Fibroblast of pulmonary artery (primary cell): ENCODE measurements around the gene MOB2.

Experiments
- DNase-seq: peaks from one replicate; pipeline ENCODE4 v3.0.0-alpha.2; 2010; ENCODE audit warnings: low read depth
- H3K4me3 ChIP-seq: replicated peaks from 2 replicates; pipeline ENCODE4 v1.5.1; 2011; ENCODE audit warnings: low read depth, mild to moderate bottlenecking, control low read depth, low read length, moderate library complexity
- TF ChIP-seq, protein P1 (sequence below): IDR thresholded peaks from 2 replicates; pipeline ENCODE4 v1.5.1; 2011; ENCODE audit warnings: mild to moderate bottlenecking, control low read depth, low read length, inconsistent platforms; ENCODE audit errors: missing control alignments

MOB2 gene

DNA sequence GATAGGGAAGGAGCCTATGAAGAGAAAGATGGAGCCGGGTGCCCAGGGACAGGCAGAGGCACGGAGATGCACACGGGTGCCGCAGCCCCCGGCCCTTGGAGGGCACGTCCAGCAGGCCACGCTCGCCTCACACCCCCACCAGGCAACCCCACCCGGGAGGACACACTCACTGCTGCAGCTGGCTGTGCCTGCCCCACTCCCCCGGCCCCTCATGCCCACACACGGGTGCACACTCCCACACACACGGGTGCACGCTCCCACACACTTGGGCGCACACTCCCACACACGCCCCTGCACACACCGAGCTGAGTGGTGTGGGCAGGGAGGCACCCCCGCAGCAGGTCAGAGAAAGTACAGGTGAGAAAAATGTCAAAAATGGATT, 1.1 kb downstream of the MOB2 start:
- no peak for DNase-seq
- TF ChIP-seq, protein P1, sequence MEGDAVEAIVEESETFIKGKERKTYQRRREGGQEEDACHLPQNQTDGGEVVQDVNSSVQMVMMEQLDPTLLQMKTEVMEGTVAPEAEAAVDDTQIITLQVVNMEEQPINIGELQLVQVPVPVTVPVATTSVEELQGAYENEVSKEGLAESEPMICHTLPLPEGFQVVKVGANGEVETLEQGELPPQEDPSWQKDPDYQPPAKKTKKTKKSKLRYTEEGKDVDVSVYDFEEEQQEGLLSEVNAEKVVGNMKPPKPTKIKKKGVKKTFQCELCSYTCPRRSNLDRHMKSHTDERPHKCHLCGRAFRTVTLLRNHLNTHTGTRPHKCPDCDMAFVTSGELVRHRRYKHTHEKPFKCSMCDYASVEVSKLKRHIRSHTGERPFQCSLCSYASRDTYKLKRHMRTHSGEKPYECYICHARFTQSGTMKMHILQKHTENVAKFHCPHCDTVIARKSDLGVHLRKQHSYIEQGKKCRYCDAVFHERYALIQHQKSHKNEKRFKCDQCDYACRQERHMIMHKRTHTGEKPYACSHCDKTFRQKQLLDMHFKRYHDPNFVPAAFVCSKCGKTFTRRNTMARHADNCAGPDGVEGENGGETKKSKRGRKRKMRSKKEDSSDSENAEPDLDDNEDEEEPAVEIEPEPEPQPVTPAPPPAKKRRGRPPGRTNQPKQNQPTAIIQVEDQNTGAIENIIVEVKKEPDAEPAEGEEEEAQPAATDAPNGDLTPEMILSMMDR, result no peak
- H3K4me3 ChIP-seq, result no peak overlapping the region

DNA sequence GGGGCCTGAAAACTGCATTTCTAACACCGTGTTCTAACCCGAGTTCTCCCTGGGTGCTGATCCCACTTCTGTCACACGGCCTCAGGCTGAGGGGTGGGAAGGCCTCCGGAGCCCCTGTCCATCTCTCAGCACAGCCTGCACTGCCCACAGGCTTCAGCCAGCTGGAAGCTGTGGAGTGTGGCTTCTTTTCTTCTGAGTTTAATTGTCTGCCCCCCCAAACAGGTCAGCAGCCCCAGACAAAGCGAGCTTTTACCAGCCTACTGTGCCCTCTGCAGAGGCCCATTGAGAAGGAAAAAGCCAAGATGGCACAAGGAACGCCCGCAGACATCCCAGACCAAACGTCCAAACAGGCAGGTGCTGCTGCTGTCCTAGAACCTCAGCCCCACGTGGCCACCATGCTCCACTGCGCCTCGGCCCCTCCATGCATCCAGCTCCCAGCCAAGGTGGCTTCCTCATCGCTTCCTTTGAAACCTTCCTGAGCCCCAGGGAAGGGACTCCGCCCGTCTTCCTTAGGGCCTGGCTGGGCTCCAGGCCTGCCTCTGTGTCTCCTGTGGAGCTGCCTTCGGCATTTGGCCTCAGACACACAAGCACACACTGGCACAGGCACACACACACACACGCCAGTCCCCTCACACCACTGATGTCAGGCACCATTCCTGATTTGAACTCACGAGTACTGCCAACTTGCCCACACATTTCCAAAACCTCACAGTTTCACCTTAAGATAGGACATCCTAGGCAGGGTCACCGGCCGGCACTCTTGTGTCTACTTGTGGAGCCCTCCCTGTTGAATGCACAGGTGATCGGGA, 1.7 kb downstream of the MOB2 start:
- TF ChIP-seq, protein P1, result no peak
- no peak overlapping the region for H3K4me3 ChIP-seq
- DNase-seq, result no peak

DNA sequence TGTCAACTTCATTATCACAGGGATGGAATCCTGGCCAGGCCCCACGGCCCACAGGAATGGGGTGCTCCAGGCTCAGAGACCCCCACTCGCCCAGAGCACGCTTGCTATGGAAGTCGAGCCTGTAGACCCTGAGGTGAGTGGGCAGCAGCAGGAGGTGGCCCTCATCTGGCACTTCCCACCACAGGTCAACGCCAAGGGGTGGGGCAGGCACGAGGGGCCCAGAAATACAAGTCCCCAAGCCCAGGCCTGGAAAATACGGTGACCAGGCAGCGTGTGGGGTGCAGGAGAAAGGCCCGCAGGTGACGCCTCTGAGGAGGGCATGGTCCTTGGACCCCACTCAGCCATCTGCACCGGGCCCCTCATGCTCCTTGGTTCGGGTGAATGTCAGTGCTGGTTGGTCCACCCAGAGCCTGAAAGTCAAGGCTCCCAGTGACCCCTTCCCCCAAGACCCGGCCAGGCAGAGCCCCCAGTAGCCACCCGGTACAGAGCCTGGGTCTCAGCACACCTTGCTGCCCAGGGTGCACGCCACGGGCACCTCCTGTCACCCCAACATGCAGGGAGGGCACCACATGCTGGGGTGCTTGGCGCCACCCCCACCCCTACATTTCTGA, 2.4 kb downstream of the MOB2 start:
- TF ChIP-seq, protein P1, result no peak
- no peak for DNase-seq
- H3K4me3 ChIP-seq, result no peak overlapping the region

DNA sequence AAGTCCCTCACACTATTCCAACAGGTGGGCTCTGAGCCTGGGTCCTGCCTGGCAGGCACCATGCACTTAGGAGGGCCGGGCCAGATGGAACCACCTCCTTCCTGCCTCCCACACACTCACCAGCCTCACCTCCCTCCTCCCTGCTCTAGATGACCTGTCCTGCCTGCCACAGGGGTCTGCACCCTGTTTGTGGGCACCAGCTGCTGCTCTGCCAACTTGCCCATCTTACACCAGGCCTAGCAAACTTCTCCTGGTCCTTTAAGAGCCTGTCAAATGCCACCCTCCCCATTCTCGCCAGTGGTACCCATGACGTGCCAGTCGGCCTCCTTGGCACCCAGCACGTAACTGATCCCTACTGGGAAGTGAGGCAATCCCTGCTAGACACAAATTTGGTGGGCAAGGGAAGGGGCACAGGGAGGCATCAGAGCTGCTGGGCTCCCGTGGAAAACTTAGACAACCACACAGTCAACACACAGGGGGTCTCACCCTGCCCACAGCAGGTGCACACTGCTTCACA, 3.1 kb downstream of the MOB2 start:
- DNase-seq, result no peak
- H3K4me3 ChIP-seq, result no peak overlapping the region
- TF ChIP-seq, protein P1, result no peak

DNA sequence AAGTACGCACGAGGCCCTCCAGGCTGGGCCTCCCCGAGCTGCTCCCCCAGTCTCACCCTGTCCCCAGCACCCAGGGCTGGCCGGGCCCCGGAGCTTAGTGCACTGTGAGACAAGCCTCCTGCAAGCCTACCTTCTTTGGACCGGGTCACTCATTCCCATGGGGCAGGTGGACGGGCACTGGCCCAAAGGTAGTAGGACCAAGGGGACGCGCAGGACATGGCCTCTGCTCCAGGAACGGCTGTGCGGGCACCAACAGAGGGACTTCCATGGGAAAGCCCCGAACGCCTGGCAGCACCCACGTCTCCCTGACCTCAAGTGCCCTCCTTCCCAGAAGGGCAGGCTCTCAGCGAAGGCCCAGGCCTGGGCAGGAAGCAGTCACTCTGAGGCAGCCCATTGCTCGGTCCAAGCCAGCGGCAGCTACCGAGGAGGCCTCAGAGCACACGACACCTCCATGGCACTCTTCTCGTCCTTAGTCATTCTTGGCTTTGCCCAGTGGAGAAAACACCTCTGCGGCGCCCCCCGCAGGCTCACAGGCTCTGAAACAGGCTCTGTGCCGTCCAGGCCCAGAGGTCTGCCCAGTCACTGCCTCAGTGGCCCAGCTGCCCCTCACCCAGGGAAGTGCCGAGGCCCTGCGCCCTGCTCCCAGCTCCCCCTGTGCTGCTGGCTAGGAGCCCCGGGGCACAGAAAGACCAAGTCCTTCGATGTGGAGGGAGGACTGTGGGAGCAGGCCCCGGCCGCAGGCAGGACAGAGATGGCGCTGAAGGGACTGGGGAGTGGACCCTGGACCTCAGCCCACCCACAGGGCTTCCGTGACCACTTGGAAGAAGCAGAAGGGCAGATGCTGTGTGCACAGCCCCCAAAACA, 3.8 kb downstream of the MOB2 start:
- TF ChIP-seq, protein P1, result no peak
- H3K4me3 ChIP-seq, result no peak overlapping the region
- no peak for DNase-seq

DNA sequence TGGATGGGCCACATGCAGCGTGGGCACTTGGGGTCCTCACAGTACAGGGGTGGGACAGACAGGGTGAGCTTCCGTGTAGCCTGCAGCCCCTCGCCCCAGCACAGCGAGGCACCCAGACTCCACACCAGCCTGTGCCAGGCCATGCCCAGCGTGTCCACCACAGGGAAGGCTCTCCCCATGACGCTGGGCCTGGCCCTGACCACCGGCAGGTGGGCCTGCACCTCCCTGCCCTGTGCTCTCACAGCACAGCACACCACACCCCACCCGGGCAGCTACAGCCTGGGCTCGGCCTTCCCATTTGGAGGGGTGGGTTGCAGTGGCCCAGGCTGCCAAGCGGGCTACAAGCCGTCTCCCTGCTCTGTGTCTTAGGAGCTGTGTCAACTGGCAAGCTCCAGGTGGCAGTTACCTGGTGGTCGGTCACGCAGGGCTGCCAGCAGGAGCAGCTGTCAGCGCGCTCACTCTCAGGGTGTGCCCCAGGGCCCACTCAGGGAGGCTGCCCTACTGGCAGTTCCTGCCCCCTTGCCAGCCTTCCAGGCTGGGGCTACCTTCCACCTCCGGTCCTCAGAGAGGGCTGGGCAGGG, 4.6 kb downstream of the MOB2 start:
- H3K4me3 ChIP-seq, result no peak overlapping the region
- no peak for DNase-seq
- TF ChIP-seq, protein P1, result no peak
